H9 (cell line): ENCODE data around the gene COX10. TPM values are rescaled to one million over a fixed set of nuclear protein-coding genes. Genes with fewer than 3 reads are reported as not detected.

ENCODE experiments used
- DNase-seq: peaks from one replicate; pipeline ENCODE4 v3.0.0-alpha.2; 2017
- H2AFZ ChIP-seq: one replicate; pipeline ENCODE4 v1.6.1; 2013; ENCODE audit warnings: mild to moderate bottlenecking, low read length, control low read depth, moderate library complexity
- H2AK5ac ChIP-seq: 2 replicates; pipeline ENCODE4 v1.6.1; 2013; ENCODE audit warnings: low read length, control low read depth, mixed read lengths; ENCODE audit not compliant: insufficient read length
- H2BK120ac ChIP-seq: one replicate; pipeline ENCODE4 v1.6.1; 2013; ENCODE audit warnings: low read depth, mild to moderate bottlenecking, low read length, control low read depth, inconsistent platforms; ENCODE audit not compliant: poor library complexity, severe bottlenecking
- H2BK12ac ChIP-seq: 2 replicates; pipeline ENCODE4 v1.6.1; 2013; ENCODE audit warnings: low read length, control low read depth, mixed read lengths, low read depth; ENCODE audit not compliant: insufficient read length
- H2BK15ac ChIP-seq: 2 replicates; pipeline ENCODE4 v1.6.1; 2013; ENCODE audit warnings: low read depth, low read length, control low read depth
- H2BK20ac ChIP-seq: one replicate; pipeline ENCODE4 v1.6.1; 2013; ENCODE audit warnings: low read depth, mild to moderate bottlenecking, low read length, control low read depth, inconsistent platforms; ENCODE audit not compliant: poor library complexity, severe bottlenecking
- H2BK5ac ChIP-seq: 2 replicates; pipeline ENCODE4 v1.6.1; 2013; ENCODE audit warnings: low read length, control low read depth, mixed read lengths; ENCODE audit not compliant: insufficient read length
- H3K14ac ChIP-seq: 2 replicates; pipeline ENCODE4 v1.6.1; 2013; ENCODE audit warnings: low read length, control low read depth; ENCODE audit not compliant: insufficient read depth
- H3K18ac ChIP-seq: 2 replicates; pipeline ENCODE4 v1.6.1; 2013; ENCODE audit warnings: low read depth, mild to moderate bottlenecking, mixed read lengths, low read length, control low read depth; ENCODE audit not compliant: insufficient read length
- H3K23ac ChIP-seq: 2 replicates; pipeline ENCODE4 v1.6.1; 2013; ENCODE audit warnings: low read length, control low read depth, mixed read lengths, low read depth; ENCODE audit not compliant: insufficient read length
- H3K23me2 ChIP-seq: 2 replicates; pipeline ENCODE4 v1.6.1; 2013; ENCODE audit warnings: low read depth, mild to moderate bottlenecking, mixed read lengths, low read length, control low read depth; ENCODE audit not compliant: insufficient read length, poor library complexity, severe bottlenecking
- H3K27ac ChIP-seq: 2 replicates; pipeline ENCODE4 v1.5.1; 2013; ENCODE audit warnings: low read length, control low read depth, mixed read lengths, low read depth; ENCODE audit not compliant: insufficient read length
- H3K27me3 ChIP-seq: 2 replicates; pipeline ENCODE4 v1.6.1; 2013; ENCODE audit warnings: low read length, control low read depth, inconsistent platforms; ENCODE audit not compliant: insufficient read depth
- H3K4ac ChIP-seq: 2 replicates; pipeline ENCODE4 v1.6.1; 2013; ENCODE audit warnings: low read depth, mild to moderate bottlenecking, control low read depth, inconsistent platforms, low read length, moderate library complexity
- H3K4me1 ChIP-seq: 2 replicates; pipeline ENCODE4 v1.6.1; 2013; ENCODE audit warnings: low read length, control low read depth, inconsistent platforms; ENCODE audit not compliant: insufficient read depth
- H3K4me2 ChIP-seq: 2 replicates; pipeline ENCODE4 v1.6.1; 2013; ENCODE audit warnings: low read length, control low read depth, mixed read lengths; ENCODE audit not compliant: insufficient read length, insufficient read depth
- H3K56ac ChIP-seq: 2 replicates; pipeline ENCODE4 v1.6.1; 2013; ENCODE audit warnings: low read depth, mild to moderate bottlenecking, mixed read lengths, low read length, control low read depth; ENCODE audit not compliant: insufficient read length
- H3K79me1 ChIP-seq: 2 replicates; pipeline ENCODE4 v1.6.1; 2013; ENCODE audit warnings: low read depth, mild to moderate bottlenecking, moderate library complexity, low read length, control low read depth, inconsistent platforms; ENCODE audit not compliant: insufficient read depth, poor library complexity, severe bottlenecking
- H3K79me2 ChIP-seq: 2 replicates; pipeline ENCODE4 v1.6.1; 2013; ENCODE audit warnings: low read length, control low read depth, inconsistent platforms; ENCODE audit not compliant: insufficient read depth
- H3K9ac ChIP-seq: 2 replicates; pipeline ENCODE4 v1.6.1; 2013; ENCODE audit warnings: low read length, control low read depth, mixed read lengths; ENCODE audit not compliant: insufficient read length; ENCODE audit errors: extremely low read depth
- H3K9me3 ChIP-seq: one replicate; pipeline ENCODE4 v1.6.1; 2013; ENCODE audit warnings: low read depth, low read length, inconsistent platforms; ENCODE audit not compliant: control insufficient read depth
- H3T11ph ChIP-seq: one replicate; pipeline ENCODE4 v1.6.1; 2013; ENCODE audit warnings: mild to moderate bottlenecking, low read length, control low read depth, inconsistent platforms
- H4K20me1 ChIP-seq: one replicate; pipeline ENCODE4 v1.6.1; 2013; ENCODE audit not compliant: control insufficient read depth, insufficient read length, insufficient read depth
- H4K5ac ChIP-seq: 2 replicates; pipeline ENCODE4 v1.6.1; 2013; ENCODE audit warnings: low read depth, mild to moderate bottlenecking, mixed read lengths, low read length, control low read depth; ENCODE audit not compliant: insufficient read length
- H4K8ac ChIP-seq: replicated peaks from 2 replicates; pipeline ENCODE4 v1.6.1; 2013; ENCODE audit warnings: low read length, control low read depth, mixed read lengths, low read depth; ENCODE audit not compliant: insufficient read length
- H4K91ac ChIP-seq: 2 replicates; pipeline ENCODE4 v1.6.1; 2013; ENCODE audit warnings: low read depth, mild to moderate bottlenecking, moderate library complexity, mixed read lengths, low read length, control low read depth; ENCODE audit not compliant: insufficient read length
- H3K27ac Mint-ChIP-seq, 3 experiments: 2 replicates in 2 of 3; 3 replicates in 1 of 3; pipeline ENCODE4 v1.8.0; 2020 to 2021; ENCODE audit warnings: mixed read lengths in 3 of 3, mild to moderate bottlenecking in 1 of 3, moderate library complexity in 1 of 3
- H3K27me3 Mint-ChIP-seq: 2 replicates; pipeline ENCODE4 v1.8.0; 2021; ENCODE audit warnings: low read depth, mild to moderate bottlenecking, moderate library complexity, mixed read lengths
- H3K36me3 Mint-ChIP-seq, 3 experiments: 2 replicates in 2 of 3; 3 replicates in 1 of 3; pipeline ENCODE4 v1.8.0; 2020 to 2021; ENCODE audit warnings: low read depth in 3 of 3, mixed read lengths in 3 of 3; ENCODE audit not compliant: insufficient read depth in 1 of 3
- H3K4me1 Mint-ChIP-seq, 2 experiments: 2 replicates each; pipeline ENCODE4 v1.8.0; 2020; ENCODE audit warnings: mixed read lengths in 2 of 2
- H3K4me3 Mint-ChIP-seq, 2 experiments: 2 replicates in 1 of 2; 3 replicates in 1 of 2; pipeline ENCODE4 v1.8.0; 2020 to 2021; ENCODE audit warnings: mild to moderate bottlenecking in 2 of 2, mixed read lengths in 2 of 2, moderate library complexity in 1 of 2
- H3K9me3 Mint-ChIP-seq, 2 experiments: 2 replicates in 1 of 2; 3 replicates in 1 of 2; pipeline ENCODE4 v1.8.0; 2020; ENCODE audit warnings: mild to moderate bottlenecking in 2 of 2, mixed read lengths in 2 of 2, moderate library complexity in 1 of 2
- WGBS: extraction: QIAGEN DNeasy Blood & Tissue Kit; methylation state at CpG from one replicate; pipeline ENCODE4 v1.1.7; 2013; ENCODE audit warnings: missing lambda C conversion rate, low lambda C conversion rate, mixed read lengths; ENCODE audit not compliant: insufficient read length; ENCODE audit errors: extremely low coverage; 5-methylcytosine and 5-hydroxymethylcytosine counted together
- total RNA-seq: library from RNA; stranded (reverse); gene quantifications from 2 replicates; pipeline ENCODE4 v1.2.1, GENCODE V29; 2021
- TF ChIP-seq, protein P1 (sequence below): fragments of 200-600 bp; sonication (generic); conservative IDR thresholded peaks from 3 replicates; pipeline ENCODE4 v1.8.0; 2021; ENCODE audit warnings: antibody characterized with exemption, mild to moderate bottlenecking

Gene COX10
- total RNA-seq, 1 experiment from 2014 or later = 20.6 TPM

DNA sequence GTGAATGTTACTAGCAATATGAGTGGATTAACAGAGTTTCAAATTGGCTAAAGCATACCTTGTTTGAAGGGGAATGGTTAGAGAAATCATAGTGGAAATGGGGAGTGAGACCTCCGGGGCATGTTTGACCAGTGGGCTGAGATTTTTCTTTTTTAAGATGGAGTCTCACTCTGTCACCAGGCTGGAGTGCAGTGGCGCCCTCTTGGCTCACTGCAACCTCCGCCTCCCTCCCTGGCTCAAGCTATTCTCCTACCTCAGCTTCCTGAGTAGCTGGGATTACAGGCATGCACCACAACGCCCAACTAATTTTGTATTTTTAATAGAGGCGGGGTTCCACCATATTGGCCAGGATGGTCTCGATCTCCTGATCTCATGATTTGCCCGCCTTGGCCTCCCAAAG is 157.7 kb downstream of the COX10 start:
- Histone ChIP-seq H3K18ac (no peak overlapping the region), H3K79me2 (no peaks in the 10 kb centered on the region), H3K56ac (no peak overlapping the region), H3K9me3 (no peaks in the 10 kb centered on the region), H4K91ac (no peak overlapping the region), H2AK5ac (no peak overlapping the region), H3K79me1 (no peaks in the 10 kb centered on the region), H2BK20ac (no peak overlapping the region), H2BK12ac (no peak overlapping the region), H3K23me2 (no peaks in the 10 kb centered on the region), H3K27ac (no peak overlapping the region), H4K8ac (no peak overlapping the region), H3K9ac (no peak overlapping the region), H3K4me2 (no peak overlapping the region), H2BK120ac (no peak overlapping the region), H3K27me3 (no peaks in the 10 kb centered on the region), H4K20me1 (no peaks in the 10 kb centered on the region), H2BK15ac (no peak overlapping the region), H4K5ac (no peak overlapping the region), H3K4me1 (no peaks in the 10 kb centered on the region), H3K4ac (no peak overlapping the region), H3K14ac (no peak overlapping the region), H2BK5ac (no peak overlapping the region), H3T11ph (no peak overlapping the region), H2AFZ (no peak overlapping the region), H3K23ac (no peak overlapping the region)
- Mint-ChIP-seq H3K4me3 (no peak overlapping the region), H3K27ac (no peak overlapping the region), H3K27me3 (no peaks in the 10 kb centered on the region; the same call in 1 of the 2 replicates), H3K36me3 (peaks cover 2 to 14% (median 3%) of the 10 kb centered on the region in 3 experiments; a peak in 5 of 7 replicates), H3K9me3 (peaks cover 3 to 11% of the 10 kb centered on the region in 2 experiments; a peak in 4 of 5 replicates), H3K4me1 (peaks cover 2 to 5% of the 10 kb centered on the region in 2 experiments; a peak in 2 of 4 replicates)
- no peak for DNase-seq
- WGBS = no CpG with 5 or more reads among the region's 7 CpGs
- TF ChIP-seq, protein P1, sequence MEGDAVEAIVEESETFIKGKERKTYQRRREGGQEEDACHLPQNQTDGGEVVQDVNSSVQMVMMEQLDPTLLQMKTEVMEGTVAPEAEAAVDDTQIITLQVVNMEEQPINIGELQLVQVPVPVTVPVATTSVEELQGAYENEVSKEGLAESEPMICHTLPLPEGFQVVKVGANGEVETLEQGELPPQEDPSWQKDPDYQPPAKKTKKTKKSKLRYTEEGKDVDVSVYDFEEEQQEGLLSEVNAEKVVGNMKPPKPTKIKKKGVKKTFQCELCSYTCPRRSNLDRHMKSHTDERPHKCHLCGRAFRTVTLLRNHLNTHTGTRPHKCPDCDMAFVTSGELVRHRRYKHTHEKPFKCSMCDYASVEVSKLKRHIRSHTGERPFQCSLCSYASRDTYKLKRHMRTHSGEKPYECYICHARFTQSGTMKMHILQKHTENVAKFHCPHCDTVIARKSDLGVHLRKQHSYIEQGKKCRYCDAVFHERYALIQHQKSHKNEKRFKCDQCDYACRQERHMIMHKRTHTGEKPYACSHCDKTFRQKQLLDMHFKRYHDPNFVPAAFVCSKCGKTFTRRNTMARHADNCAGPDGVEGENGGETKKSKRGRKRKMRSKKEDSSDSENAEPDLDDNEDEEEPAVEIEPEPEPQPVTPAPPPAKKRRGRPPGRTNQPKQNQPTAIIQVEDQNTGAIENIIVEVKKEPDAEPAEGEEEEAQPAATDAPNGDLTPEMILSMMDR = peak; percentile 46; the same call in 2 of the 3 replicates
